HG03460 (cell line): ENCODE data around the gene SPINK14.

Experiments
- ATAC-seq: cut with Tn5 transposase; IDR thresholded peaks from one replicate; pipeline ENCODE4 v1.9.1; 2021; ENCODE audit not compliant: unreplicated experiment

The SPINK14 gene, protein sequence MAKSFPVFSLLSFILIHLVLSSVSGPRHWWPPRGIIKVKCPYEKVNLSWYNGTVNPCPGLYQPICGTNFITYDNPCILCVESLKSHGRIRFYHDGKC

DNA sequence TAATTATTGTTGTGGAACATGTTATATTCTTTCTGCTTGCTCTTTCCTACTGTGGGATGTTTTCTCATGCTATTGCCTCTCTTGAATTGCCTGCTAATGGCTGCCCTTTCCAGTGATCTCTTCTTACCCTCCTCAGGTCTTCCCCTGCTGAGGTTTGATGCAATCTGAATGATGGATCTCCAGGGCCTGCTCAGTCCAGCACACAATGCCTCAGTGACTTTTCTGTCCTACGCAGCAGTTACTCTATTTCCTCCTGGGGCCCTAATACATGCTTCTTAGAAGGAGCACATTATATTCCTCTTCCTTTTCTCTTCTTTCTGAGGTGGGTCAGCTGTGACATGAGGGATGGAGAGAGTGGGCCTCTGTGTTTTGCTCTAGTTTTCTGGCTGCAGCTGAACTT lies at the start of gene SPINK14:
Gene SPINK14, plus strand, starts transcription at position 301 of the 400 bp plus-strand sequence. CDS start 1,187 bp downstream, outside the sequence.
- ATAC-seq: no peak

DNA sequence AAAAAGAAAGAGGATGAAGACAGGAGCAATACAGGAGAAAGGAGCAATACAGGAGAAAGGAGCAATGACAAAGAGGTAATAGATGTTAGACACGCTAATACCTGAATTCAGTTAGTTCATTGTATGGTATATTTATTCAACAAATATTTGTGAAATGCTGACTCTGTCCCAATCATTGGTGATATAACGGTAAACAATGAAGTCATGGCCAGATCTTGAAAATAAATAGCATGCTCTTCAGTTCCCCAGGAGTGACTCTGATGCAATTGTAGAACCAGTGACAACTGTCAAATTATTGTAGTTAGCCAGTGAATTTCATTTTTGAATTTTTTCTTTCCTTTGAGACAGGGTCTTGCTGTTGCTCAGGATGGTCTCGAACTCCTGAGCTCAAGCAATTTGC lies 48.0 kb upstream of the SPINK14 start:
- ATAC-seq: no peak

DNA sequence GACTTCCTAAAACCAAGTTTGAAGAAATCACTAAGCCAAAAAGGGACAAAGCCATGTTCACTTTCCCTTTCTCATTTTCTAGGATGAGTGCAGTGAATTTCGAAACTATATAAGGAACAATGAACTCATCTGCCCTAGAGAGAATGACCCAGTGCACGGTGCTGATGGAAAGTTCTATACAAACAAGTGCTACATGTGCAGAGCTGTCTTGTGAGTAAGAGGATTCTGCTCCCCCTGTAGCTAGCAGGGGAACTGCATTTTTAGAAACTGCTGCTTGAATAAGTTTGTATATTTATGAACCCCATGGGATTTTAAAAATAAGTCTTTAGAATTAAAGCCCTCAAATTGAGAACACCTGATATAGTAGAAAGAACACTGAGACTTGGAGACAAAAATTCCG lies 42.7 kb upstream of the SPINK14 start:
- ATAC-seq: no peak

DNA sequence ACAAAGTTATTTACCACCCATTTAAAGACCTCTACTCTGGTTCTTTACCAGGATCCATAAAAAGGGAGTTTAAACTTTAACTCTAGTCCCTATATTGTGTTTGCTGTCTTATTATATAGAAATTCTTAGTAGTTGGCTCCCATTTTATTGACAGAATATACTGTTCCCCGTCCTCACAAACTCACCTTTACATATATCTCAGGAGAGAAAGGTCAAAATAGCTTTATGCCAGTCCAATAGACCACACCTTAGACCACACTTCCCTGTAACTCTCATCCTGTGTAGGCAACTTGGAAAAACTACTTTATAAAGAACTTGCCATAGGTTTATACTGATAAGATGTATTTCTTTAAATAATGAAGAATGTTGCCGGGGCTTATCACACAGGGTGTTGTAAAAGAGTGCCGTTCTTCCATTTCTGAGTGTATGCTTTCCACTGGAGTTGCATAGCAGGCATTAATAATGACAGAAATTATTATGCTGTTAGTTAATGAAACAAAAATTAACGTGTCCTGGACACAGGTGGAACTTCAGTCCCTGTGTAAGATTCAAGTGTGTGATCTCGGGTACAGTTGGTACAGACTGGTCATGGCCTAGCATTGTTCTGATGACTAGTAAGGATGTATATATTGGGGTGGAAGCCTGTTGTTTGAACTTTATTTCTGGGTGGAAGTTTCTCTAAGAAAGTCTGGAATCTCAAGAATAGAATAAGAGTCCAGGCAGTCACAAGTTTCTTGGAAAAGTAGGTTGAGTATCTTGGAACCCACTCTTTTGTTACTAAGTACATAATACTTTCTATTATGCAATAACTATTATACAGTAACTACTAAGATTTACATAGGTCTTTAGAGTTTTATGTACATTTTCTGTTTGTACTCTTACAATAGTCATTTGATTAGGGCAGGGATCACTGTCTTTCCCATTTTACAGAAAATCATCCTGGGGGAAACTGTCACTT lies 33.0 kb upstream of the SPINK14 start:
- ATAC-seq: no peak

DNA sequence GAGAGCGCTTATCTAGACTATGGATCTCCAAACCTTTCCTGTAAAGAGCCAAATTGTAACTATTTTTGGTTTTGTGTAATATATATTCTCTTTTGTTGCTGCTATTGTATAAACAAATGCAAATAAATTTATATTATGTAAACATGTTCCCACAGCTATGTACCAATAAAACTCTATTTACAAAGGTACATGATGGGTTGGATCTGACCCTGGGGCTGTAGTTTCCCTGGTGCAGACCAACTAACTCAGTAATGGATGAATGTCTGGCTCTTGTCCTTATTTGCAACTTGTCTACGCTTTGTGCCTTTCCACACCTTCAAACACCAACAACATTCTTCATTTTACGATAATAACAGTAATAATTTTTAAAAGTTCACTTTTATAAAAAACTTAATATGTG lies 27.5 kb upstream of the SPINK14 start:
- ATAC-seq: no peak

DNA sequence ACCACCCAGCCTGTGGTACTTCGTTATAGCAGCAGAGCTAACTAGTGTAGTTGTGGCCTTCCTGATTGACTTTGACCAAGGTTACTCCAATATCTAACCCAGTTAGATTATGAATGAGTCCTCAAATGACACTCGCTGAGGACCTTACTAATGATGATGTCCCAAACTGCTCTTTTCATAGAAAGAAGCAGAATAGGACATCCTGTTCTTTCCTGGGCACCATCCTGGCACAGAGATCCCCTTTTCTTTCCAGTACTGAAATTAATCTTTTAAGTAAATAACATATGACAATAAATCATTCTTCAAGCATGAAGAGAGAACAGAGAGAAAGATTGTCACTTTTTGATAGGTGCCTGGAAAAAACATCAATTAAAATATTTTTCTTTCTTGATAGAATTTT lies 26.7 kb upstream of the SPINK14 start:
- ATAC-seq: no peak

DNA sequence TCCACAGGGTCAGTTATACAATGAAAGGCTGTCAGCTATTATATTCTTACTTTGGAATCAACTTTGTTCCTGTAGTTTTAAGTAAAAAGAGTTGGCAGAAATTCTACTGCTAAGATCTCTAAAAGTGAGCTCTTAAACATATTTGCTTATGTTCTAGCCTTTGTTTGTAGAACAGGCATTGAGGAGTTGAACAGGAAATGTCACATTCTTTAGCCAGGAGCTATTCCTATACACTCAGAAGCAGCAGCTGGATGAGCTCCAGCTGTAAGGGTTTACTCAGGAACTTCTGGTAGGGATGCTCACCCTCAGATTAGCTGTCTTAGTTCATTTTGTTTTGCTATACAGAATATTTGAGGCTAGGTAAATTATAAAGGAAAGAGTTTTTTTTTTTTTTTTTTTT lies 22.4 kb upstream of the SPINK14 start:
- no peak for ATAC-seq

DNA sequence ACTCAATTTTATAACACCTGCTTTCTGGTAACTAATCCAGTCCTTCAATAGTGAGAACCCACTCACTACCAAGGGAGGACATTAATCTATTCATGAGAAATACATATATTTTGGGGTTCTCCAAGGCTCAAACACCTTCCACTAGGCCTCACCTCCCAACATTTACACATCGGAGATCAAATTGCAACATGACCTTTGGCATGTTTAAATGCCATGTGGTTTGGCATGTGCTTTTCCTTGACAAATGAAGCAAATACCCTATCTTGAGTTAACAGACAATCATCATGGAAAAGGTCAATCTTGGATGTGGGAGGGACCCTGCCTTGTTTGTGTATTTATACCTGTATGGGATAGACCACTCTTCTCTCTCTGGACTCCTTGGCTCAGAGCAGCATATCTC lies 21.9 kb upstream of the SPINK14 start:
- ATAC-seq: no peak

DNA sequence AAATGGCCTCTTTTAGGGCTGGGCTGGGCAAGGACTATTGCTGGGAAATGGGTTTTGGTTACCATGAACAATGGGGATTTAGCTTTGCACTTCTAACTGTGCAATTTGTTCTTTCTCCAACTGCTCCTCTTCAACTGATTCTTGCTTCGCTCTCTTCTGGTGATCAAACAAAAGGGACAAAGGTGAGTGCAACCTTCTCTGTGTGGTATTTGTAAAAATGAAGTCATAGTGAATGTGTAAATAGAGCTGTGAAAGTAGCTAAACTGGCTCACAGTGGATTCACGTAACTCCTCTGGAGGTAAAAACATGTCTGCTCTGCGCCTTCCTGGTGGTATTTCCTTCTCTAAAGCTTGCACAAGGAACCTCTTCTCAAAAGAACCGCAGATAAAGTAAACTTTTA lies 20.9 kb upstream of the SPINK14 start:
- ATAC-seq: no peak

DNA sequence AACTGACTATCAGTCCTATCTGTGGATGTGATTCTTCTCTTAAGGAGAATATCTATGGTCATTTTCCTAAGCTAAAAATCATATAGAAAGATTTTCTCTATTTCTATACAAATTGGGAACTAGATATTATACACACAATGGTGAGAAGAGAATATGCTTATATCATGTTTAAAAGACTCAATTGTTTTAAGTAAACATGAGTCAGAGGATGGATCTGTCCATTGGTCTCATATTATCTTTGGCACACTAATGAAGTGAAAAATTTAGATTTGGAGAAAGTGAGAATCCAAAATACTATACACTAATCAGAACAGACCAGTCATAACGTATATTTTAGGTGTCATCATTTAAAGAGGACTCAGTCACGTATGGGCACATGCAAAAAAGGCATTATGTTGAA lies 16.5 kb upstream of the SPINK14 start:
- no peak for ATAC-seq

DNA sequence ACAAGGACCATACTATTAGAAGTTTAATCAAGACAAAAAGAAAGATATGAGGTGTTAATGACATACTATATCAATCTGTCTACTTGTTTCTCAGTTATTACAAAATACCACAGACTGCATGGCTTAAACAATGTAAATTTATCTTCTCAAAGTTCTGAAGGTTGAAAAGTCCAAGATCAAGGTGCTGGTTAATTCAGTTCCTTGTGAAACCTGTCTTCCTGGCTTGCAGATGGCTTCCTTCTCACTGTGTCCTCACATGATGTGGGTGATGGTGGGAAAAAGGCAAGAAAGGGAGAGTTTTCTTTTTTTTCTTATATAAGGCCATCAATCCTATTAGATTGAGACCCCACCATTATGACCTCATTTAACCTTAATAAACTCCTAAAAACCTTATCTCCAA lies 15.6 kb upstream of the SPINK14 start:
- ATAC-seq: no peak

DNA sequence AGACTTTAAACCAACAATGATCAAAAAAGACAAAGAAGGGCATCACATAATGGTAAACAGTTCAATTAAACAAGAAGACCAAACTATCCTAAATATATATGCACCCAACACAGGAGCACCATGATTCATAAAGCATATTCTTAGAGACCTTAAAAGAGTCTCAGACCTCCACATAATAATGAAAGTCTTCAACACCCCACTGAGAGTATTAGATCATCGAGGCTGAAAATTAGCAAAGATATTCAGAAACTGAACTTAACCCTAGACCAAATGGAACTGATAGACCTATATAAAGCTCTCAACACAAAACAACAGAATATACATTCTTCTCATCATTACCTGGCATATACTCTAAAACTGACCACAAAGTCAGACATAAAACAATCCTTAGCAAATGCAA lies 11.7 kb upstream of the SPINK14 start:
- ATAC-seq: no peak

DNA sequence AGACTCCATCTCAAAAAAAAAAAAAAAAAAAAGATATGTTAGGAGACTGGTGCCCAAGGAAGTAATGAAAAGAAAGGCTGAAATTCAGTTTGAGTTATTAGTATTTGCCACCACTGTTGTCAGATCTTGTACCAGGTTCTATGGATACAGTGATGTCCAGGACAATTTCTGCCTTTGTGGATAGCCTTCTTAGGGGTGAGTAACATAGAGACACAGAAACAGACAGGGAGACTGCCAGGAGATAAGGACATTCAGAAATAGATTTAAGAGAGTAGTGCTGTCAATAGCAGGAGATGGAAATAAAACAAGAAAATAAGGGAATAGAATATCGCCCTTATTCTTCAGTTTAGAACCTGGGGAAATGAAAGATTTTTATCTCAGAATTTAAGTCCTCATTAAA lies 6.3 kb upstream of the SPINK14 start:
- ATAC-seq: no peak

DNA sequence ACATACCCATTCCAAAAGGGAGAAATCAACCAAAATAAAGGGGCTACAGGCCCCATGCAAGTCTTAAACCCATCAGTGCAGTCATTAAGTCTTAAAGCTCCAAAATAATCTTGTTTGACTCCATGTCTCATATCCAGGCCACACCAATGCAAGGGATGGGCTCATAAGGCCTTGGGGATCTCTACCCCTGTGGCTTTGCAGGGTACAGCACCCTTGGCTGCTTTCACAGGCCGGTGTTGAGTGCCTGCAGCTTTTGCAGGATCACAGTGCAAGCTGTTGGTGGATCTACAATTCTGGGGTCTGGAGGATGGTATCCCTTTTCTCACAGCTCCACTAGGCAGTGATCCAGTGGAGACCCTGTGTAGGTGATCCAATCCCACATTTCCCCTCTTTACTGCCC lies 5.0 kb upstream of the SPINK14 start:
- no peak for ATAC-seq

DNA sequence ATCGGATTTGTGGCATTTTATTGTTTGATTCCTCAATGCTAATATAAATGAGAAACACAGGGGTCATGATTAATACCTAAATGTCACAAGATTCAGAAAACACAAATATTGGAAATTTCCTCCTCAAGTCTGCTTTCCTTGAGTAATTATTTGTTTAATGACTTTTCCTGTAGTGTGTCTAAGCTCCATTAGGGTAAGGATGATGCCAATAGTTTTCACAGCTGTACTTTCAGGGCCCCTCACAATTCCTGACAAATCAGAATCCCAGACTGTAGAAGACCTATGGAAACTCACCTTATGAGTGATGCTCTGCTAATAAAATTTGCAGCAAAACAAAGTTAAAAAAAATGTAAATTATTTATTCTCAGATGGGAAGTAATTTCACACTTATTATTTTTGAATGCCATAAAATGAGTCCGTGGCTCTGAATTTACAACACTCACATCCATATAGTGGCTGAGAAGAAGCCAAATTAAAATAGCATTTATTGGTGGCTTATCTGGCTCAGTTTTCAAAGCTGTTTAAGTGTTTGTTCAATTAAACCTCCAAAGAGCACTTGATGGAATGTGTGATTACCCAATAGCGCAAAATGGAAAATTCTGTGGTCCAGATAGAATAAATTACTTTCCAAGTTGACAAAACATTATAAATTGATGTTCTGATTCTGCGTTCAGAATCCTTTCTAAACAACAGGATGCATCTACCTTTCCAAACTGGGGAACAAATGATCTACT lies 1.6 kb upstream of the SPINK14 start:
- ATAC-seq: no peak

DNA sequence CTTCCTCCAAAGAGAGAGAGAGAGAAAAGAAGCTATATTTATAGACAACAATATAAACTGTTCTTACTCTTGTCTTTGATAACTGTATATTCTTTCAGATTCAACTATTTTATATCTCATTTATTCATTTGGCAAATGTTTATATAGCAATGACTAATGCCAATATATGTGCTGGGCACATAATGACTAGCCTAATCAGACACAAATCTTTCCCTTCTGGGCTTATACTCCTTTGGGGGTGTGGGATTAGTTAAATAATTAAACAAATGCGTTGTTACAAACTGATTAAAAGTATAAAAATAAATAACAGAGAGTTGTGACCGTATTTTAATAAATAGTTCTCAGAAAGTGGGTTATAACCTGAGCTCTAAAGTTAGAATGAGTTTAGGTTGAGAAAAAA lies 4.0 kb downstream of the SPINK14 start:
- no peak for ATAC-seq

DNA sequence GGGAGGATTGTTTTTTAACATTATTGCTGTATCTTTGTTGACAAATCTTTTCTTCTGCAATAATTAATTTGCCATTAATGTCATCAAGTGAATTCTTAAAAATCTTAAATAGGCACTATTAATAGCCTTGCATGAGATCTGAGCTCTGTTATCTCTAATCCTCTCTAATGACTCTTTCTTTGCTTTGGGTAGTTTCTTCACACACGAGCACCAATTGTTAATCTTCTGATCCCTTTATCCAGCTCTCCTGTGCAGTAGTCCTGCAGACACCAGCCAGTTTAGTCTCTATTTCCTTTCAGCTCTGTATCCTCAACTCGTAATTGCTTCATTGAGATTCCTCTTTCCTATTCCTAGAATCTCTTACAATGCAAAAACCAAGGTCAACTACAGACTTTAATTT lies 8.1 kb downstream of the SPINK14 start:
- ATAC-seq: no peak

DNA sequence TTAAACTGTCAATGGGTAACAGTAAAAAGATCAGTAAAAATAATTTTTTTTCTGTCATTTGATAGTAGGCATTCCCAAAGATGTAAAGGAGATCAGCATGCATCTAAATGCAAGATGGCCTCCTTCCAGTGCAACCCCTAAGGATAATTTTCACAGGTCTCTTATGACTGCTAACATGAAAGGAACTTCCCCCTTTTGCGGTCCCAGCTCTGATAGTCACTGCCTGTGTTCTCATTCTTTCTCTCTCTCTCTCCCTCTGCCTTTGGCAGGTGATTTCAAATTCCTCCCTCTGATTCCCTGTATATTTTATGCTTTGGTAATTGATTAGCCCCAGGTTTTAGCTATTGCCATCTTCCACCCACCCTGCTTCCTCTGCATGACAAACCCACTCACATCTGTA lies 8.9 kb downstream of the SPINK14 start:
- ATAC-seq: no peak

DNA sequence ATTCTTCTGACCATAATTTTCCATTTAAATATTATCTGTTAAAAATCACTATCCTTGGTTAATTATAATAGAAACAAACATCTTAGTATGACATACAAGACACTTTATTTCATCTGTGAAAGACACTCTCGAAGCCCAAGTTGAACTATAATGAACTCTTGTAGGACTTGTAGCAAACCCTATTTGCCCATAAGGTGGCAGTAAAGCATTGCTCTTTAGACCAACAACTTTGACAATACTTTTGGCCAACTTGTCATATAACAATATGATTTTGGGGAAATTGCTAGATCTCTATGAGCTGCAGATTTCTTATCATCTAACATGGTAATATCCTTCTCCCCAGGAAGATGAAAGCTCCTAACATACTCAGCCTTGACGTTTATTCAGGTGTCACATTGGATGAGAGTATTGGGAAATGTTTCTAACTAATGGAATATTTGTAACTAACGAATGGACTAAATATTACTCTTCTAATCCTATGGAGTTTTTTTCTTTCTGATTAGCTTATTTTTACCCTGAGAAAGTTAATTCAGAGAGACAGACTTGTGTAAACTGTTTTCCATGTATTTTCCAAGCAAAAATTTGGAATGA lies 11.0 kb downstream of the SPINK14 start:
- peak; percentile 85 for ATAC-seq

DNA sequence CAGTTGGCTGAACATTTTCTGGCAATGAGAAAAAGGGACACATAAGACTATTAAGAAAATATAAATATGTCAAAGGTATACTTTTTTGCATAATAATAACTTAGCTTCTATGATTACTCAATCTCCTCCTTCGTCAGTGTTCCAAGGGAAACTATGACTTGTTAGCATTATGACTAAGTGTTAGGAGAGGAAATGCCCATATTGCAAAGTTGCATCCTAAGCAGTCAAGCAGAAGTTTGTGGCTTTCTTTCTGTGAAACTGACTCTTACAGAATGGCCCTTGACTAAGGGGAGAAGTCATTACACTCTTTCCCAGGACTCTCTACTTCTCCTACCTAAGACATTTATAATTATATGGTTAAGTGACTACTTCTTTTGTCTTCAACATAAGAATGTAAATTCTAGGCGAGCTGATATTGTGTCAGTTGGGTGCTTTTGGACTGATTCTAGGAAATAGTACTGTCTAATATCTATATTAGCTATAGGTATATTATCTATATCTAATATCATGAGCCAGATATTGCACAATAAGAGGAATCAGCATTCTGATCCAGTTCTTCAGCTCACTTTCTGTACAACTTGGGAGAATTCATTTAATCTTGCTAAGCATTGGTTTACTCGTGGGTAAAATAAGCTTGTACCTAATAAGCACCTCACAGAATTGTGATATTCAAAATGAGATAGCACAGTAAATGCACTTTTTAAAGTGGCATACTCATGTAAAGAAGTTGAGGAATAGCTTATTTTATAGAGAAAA lies 18.1 kb downstream of the SPINK14 start:
- peak; percentile 59 for ATAC-seq

DNA sequence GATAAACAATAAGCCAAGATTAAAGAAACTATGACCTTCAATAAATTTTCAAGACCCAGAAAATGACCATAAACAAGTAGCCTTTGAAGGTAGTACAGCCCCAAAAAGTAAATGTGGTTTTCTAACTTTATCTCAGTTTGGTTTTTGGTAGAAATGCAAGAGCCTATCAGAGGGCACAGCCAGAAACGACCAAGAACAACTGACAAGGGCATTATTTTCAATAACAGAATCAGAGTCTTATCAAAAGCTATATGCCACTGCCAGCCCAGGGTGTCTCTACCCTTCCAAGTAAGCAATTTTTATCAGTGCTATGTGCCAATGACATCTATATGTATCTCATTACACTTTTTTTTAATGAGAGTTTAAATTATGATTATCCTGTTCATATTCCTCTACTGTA lies 22.7 kb downstream of the SPINK14 start:
- ATAC-seq: no peak
